Subcutaneous adipose tissue (tissue), 4 donors: ENCODE measurements around the gene SF3B3. TPM values are rescaled to one million over a fixed set of nuclear protein-coding genes. Genes with fewer than 3 reads are reported as not detected.

ENCODE experiments used
- total RNA-seq, 4 donors: library from RNA; depleted of rRNA; stranded (reverse); fragments of >200 nt; gene quantifications; one replicate each; pipeline ENCODE4 v1.1.0, GENCODE V29; 2016
- TF ChIP-seq, protein P1 (sequence below): fragments of 450-650 bp; IDR thresholded peaks from one replicate; pipeline ENCODE4 v1.5.1; 2016; ENCODE audit warnings: low read depth, mild to moderate bottlenecking, control low read depth, antibody characterized with exemption, moderate library complexity

Gene SF3B3
- total RNA-seq, 4 donors from 2014 or later: 75.6 to 143 (median 105) TPM

DNA sequence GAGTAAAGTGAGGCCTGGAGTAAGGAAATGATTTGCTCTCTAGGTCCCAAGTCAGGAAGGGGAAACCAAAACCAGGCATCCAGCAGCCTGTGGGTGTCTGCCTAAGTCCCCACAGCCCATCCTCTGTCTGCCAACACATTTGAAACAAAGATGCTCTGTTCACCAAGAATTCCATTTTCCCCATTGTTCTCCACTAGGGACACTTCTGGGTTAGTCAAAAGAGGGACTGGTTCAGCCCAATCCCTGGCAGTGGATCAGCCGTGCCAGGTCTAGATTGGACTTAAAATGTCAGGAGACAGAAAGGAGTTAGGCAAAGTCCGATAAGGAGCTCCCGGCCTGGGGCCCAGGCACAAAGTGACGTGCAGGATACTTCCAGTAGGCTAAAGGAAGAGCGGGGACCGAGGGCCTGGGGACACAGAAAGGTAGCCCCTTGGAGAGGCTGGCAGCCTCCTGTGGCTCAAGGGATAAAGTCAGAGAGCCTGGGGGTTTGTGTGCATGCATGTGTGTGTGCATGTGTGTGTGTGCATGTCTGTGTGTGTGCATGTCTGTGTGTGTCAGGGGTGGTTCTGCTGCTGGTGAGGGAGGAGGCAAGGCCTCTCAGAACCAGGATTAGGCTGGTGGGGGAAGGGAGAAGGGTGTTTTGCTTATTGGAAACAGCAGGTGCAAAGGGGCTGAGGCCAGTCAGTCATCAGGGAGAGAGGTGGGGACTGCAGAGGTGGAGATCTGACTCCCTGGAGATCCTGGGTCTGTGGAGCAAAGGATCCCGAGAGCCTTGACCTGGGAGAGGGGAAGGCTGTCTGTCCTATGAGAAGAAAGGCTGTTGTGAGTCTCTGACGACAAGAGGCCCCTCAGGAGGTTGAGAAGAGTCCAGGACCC lies 81.0 kb downstream of the SF3B3 start:
- TF ChIP-seq, protein P1, sequence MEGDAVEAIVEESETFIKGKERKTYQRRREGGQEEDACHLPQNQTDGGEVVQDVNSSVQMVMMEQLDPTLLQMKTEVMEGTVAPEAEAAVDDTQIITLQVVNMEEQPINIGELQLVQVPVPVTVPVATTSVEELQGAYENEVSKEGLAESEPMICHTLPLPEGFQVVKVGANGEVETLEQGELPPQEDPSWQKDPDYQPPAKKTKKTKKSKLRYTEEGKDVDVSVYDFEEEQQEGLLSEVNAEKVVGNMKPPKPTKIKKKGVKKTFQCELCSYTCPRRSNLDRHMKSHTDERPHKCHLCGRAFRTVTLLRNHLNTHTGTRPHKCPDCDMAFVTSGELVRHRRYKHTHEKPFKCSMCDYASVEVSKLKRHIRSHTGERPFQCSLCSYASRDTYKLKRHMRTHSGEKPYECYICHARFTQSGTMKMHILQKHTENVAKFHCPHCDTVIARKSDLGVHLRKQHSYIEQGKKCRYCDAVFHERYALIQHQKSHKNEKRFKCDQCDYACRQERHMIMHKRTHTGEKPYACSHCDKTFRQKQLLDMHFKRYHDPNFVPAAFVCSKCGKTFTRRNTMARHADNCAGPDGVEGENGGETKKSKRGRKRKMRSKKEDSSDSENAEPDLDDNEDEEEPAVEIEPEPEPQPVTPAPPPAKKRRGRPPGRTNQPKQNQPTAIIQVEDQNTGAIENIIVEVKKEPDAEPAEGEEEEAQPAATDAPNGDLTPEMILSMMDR: no peak

DNA sequence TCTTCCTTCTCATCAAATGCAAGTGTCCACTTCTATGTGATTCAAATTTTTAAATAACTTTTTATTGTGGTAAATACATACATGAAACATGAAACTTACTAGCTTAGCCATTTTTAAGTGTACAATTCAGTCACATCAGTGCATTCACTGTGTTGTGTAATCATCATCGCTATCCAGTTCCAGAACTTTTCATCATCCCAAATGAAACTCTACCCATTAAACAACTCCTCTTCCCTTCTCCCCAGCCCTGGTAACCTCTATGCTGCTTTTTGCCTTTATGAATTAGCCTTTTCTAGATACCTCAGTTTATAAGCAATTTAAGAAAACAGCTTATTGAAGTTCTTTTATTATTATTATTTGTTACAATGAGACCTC lies 81.7 kb downstream of the SF3B3 start:
- TF ChIP-seq, protein P1: no peak

DNA sequence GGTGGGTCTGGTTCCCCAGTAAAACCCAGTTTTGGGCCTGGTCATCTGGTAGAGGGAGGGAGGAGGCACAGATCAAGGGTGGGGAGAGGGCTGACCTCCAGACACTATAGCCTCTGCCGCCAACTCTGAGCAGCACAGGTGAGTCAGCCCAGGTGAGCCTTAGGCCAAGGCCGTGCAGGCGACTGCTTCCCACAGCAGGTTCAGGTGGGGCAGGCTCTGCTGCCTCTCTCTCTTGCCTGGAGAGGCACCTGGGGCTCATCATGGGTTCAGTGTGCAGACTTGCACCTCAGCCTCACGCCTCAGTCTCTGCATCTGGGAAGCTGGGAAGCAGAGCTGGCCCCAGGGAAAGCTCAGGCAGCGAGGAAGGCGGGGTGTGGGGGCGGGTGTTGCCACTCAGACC lies 84.9 kb downstream of the SF3B3 start:
- TF ChIP-seq, protein P1: no peak

DNA sequence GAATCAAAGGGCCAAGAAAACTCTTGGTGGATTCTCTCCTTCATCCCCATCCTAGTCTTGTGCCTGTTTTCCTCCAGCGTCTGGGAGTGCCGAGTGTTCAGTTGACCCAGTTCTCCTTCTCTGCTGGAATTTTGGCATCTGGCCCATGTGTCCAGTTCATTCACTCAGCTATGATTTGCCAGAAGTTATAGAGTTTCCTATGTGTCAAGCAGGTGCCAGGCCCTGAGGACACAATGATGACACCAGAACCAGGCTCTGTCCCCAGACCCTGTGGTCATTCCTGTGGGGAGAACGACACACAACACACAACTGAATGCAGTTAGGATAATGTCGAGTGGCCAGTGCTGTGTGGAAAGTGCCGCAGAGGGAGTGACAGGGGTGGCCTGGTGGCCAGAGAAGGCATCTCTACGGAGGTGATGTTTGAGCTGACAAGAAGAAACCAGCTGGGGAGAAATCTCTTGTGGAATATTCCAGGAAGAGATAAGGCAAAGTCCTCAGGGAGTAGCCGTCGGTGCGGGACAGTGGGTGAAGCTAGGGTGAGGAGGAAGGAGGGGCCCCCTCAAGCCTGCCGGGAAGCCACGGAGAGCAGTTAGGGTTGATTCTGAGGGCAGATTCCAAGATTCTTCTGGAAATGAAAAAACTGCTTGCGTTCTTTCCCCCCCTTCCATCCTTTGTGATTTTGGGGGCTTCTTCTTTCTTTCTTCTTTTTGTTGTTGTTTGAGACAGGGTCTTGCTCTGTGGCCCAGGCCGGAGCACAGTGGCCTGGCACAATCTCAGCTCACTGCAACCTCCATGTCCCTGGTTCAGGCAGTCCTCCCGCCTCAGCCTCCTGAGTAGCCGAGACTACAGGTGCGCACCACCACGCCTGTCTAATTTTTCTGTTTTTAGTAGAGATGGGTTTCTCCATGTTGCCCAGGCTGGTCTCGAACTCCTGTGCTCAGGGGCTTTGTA lies 86.9 kb downstream of the SF3B3 start:
- TF ChIP-seq, protein P1: no peak

DNA sequence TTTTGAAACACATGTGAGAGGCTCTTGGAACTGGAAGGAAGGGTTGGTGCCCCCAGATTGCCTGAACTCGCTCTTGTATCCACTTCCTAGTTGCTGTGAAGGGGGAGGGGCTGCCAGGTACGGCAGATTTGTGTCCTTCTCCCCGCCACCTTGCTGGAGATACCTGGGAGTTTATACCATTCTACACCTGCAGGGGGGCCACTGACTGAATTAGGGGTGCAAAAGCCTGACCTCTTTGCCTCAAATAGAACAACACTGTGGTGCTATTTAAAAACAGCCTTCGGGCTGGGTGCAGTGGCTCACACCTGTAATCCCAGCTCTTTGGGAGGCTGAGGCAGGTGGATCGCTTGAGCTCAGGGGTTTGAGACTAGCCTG lies 87.6 kb downstream of the SF3B3 start:
- TF ChIP-seq, protein P1: no peak

DNA sequence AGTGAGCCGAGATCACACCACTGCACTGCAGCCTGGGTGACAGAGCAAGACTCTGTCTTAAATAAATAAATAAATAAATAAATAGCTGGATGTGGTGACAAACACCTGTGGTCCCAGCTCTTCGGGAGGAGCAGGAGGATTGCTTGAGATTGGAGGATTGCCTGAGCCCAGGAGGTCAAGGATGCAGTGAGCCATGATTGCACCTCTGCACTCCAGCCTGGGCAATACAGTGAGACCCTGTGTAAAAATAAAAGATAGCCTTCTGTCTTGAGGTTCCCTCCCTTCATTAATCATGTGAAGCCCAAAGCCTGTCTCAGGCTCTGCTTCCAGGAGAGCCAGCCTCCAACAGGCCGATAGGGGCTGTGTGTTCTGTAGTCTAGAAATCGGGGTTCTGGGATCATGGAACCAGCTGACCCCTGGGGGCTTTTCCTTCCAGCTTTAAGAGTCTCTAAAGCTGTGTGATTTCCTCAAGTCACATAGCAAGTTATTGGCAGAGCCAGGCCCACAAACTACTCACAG lies 88.2 kb downstream of the SF3B3 start:
- TF ChIP-seq, protein P1: no peak

DNA sequence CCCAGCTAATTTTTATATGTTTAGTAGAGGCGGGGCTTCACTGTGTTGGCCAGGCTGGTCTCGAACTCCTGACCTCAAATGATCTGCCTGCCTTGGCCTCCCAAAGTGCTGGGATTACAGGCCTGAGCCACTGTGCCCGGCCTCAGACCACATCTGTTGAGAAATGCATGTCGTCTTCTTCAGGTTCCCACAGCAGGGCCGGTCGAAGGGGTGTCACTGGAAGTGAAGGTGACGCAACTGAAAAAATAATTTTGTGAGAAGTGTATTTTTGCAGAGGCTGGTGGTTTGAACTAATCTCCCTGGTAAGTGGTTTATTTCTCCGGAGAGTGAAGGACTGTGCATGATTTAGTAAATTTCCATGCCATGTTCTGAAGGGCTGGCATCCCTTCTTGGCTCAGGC lies 89.3 kb downstream of the SF3B3 start:
- TF ChIP-seq, protein P1: no peak
